LNCAP (cell line): ENCODE measurements around the gene MYCT1.

Source experiments
- CTCF ChIP-seq: fragments of 450-650 bp; IDR thresholded peaks from 2 replicates; pipeline ENCODE4 v1.5.1; 2017; ENCODE audit warnings: mild to moderate bottlenecking

MYCT1 gene

GRCh38 chr6:152726313-152726712 is 28.6 kb downstream of the MYCT1 start:
- TF ChIP-seq CTCF: no peak

GRCh38 chr6:152727507-152727906 is 29.8 kb downstream of the MYCT1 start:
- TF ChIP-seq CTCF: peak; percentile 23; the same call in 1 of the 2 replicates

- TF ChIP-seq CTCF: no peak
Measured at GRCh38 chr6:152734630-152735029, 36.9 kb downstream of the MYCT1 start.

- no peak for TF ChIP-seq CTCF
Measured at GRCh38 chr6:152736687-152737273, 39.1 kb downstream of the MYCT1 start.

- no peak for TF ChIP-seq CTCF
Measured at GRCh38 chr6:152745509-152746171, 47.9 kb downstream of the MYCT1 start.

GRCh38 chr6:152746172-152746553 is 48.5 kb downstream of the MYCT1 start:
- TF ChIP-seq CTCF: no peak

GRCh38 chr6:152748843-152749242 is 51.1 kb downstream of the MYCT1 start:
- no peak for TF ChIP-seq CTCF
